HepG2 (cell line): Measurements from ENCODE around the gene VNN1. TPM values are rescaled to one million over a fixed set of nuclear protein-coding genes. Genes with fewer than 3 reads are reported as not detected.

Experiments used
- ATAC-seq: fragments of 200-7000 bp; cut with Tn5 transposase; 3 replicates; pipeline ENCODE4 v1.9.1; 2020; ENCODE audit warnings: mild to moderate bottlenecking, moderate library complexity
- BruUV-seq: library from RNA; stranded (reverse); fragments of 400-500 nt; replicated peaks from 2 replicates; lab custom pipeline; 2021; lab: Mats Ljungman, UMichigan
- CTCF ChIA-PET: fragments of 300-600 bp; formaldehyde crosslinking; extraction: SDS; loops from one replicate; lab custom pipeline; 2021; ENCODE audit warnings: low total read pairs, inconsistent platforms, low intra/inter-chr PET ratio; lab: Yijun Ruan, JAX
- POLR2A ChIA-PET: fragments of 350-600 bp; sonication (Branson Sonifier 250); formaldehyde crosslinking; loops from one replicate; lab custom pipeline; 2020; ENCODE audit warnings: antibody characterized with exemption, inconsistent platforms; lab: Yijun Ruan, JAX
- DNase-seq: peaks from one replicate; pipeline ENCODE4 v3.0.0-alpha.2; 2015; ENCODE audit warnings: low spot score
- FAIRE-seq: peaks from 3 replicates; lab custom pipeline; 2011; peaks lifted over from hg19 to GRCh38; lab: Jason Lieb, UNC
- H2AFZ ChIP-seq: one replicate; pipeline ENCODE4 v1.6.1; 2011; ENCODE audit warnings: low read length, inconsistent platforms
- H3K27ac ChIP-seq: fragments of 300-600 bp; 3 replicates; pipeline ENCODE4 v1.8.0; 2011; ENCODE audit warnings: mixed run types, mild to moderate bottlenecking, mixed read lengths, low read length, inconsistent platforms; ENCODE audit not compliant: insufficient read depth; ENCODE audit errors: extremely low read length
- H3K27me3 ChIP-seq, 2 experiments: fragments of 200-600 bp in 1 of 2; 2 replicates in 1 of 2; 3 replicates in 1 of 2; pipeline versions ENCODE4 v1.6.0 to v1.8.0; 2011; ENCODE audit warnings: low read length in 2 of 2, mild to moderate bottlenecking in 2 of 2, moderate library complexity in 2 of 2, inconsistent platforms in 1 of 2; ENCODE audit not compliant: insufficient read depth in 2 of 2, control insufficient read depth in 1 of 2
- H3K36me3 ChIP-seq, 2 experiments: fragments of 200-600 bp in 1 of 2; replicated peaks in 1 of 2; 2 replicates in 1 of 2; 3 replicates in 1 of 2; pipeline versions ENCODE4 v1.5.1 to v1.8.0; 2011; ENCODE audit warnings: low read length in 2 of 2, inconsistent platforms in 1 of 2; ENCODE audit not compliant: insufficient read depth in 2 of 2, control insufficient read depth in 1 of 2
- H3K4me1 ChIP-seq: 2 replicates; pipeline ENCODE4 v1.5.1; 2012; ENCODE audit warnings: low read length, inconsistent platforms; ENCODE audit not compliant: insufficient read depth
- H3K4me2 ChIP-seq: 2 replicates; pipeline ENCODE4 v1.6.0; 2011; ENCODE audit warnings: low read depth, low read length, inconsistent platforms
- H3K4me3 ChIP-seq, 3 experiments: fragments of 200-600 bp in 1 of 3; sonication (generic), shearing (Covaris generic) in 1 of 3; replicated peaks in 1 of 3; 2 replicates each; pipeline ENCODE4 v1.5.1; 2011 to 2016; ENCODE audit warnings: low read length in 3 of 3, inconsistent platforms in 2 of 3, low read depth in 2 of 3, mild to moderate bottlenecking in 2 of 3, control low read depth in 1 of 3, mixed read lengths in 1 of 3; ENCODE audit not compliant: insufficient read depth in 1 of 3
- H3K79me2 ChIP-seq: one replicate; pipeline ENCODE4 v1.6.1; 2011; ENCODE audit warnings: low read length, inconsistent platforms; ENCODE audit not compliant: insufficient read depth
- H3K9ac ChIP-seq: 2 replicates; pipeline ENCODE4 v1.6.0; 2011; ENCODE audit warnings: mild to moderate bottlenecking, low read depth, low read length, inconsistent platforms; ENCODE audit not compliant: insufficient read depth
- H3K9me3 ChIP-seq: 2 replicates; pipeline ENCODE4 v1.5.1; 2012; ENCODE audit warnings: mild to moderate bottlenecking, low read length
- H4K20me1 ChIP-seq: 2 replicates; pipeline ENCODE4 v1.6.0; 2011; ENCODE audit warnings: inconsistent platforms, mild to moderate bottlenecking, low read length, moderate library complexity; ENCODE audit not compliant: insufficient read depth
- NRL ChIP-seq: sonication (generic); formaldehyde crosslinking; IDR thresholded peaks from 2 replicates; pipeline ENCODE4 v1.5.0; 2020; ENCODE audit warnings: missing genetic modification reagents, mild to moderate bottlenecking, moderate library complexity, borderline replicate concordance
- SALL1 ChIP-seq: sonication (generic); formaldehyde crosslinking; IDR thresholded peaks from 2 replicates; pipeline ENCODE4 v1.8.0; 2022; ENCODE audit warnings: mild to moderate bottlenecking, missing genetic modification reagents
- SOX6 ChIP-seq, 2 experiments: fragments of 450-650 bp in 1 of 2; sonication (generic) in 1 of 2; formaldehyde crosslinking in 1 of 2; IDR thresholded peaks; 2 replicates each; pipeline versions ENCODE4 v1.4.0 to v1.6.1; 2017 to 2020; ENCODE audit warnings: antibody characterized with exemption in 1 of 2, mild to moderate bottlenecking in 1 of 2, missing genetic modification reagents in 1 of 2
- ZSCAN30 ChIP-seq: sonication (generic); formaldehyde crosslinking; IDR thresholded peaks from 2 replicates; pipeline ENCODE4 v1.5.0; 2020; ENCODE audit warnings: mild to moderate bottlenecking, missing genetic modification reagents
- WGBS: methylation state at CpG from one replicate; pipeline ENCODE4 v1.1.6; 2017; ENCODE audit warnings: low lambda C conversion rate; 5-methylcytosine and 5-hydroxymethylcytosine counted together
- in situ Hi-C: cut with HindIII; loops from 2 replicates; pipeline ENCODE4 v1.10.0; 2017; ENCODE audit warnings: low pct_unique_long_range_greater_than_20kb; ENCODE audit not compliant: extremely low pct_ligation_motif_present
- intact Hi-C: fragments of 100-400 bp; cut with micrococcal nuclease; formaldehyde crosslinking; loops from one replicate; pipeline ENCODE4 v1.10.0; 2022; ENCODE audit not compliant: unreplicated experiment
- polyA plus RNA-seq, 8 experiments: library from polyadenylated mRNA; depleted of rRNA in 3 of 8; stranded (reverse) in 7 of 8; unstranded in 1 of 8; fragments of >200 nt; fragmentation: Illumina TruSeq in 4 of 8; extraction: Trizol in 4 of 8; gene quantifications; 2 replicates each; pipeline versions ENCODE4 v1.2.1 to v1.2.3, GENCODE V29; 2011 to 2016; ENCODE audit warnings: low read depth in 4 of 8, missing spikeins in 1 of 8, mixed read lengths in 1 of 8; ENCODE audit not compliant: insufficient read depth in 1 of 8
- total RNA-seq, 5 experiments: library from RNA; depleted of rRNA; stranded (reverse); fragments of >200 nt; fragmentation: Illumina TruSeq; extraction: Trizol; gene quantifications; 2 replicates each; pipeline ENCODE4 v1.2.3, GENCODE V29; 2016; ENCODE audit warnings: low read depth in 1 of 5
- TF ChIP-seq, protein P1 (sequence below), 2 experiments: fragments of 450-650 bp in 1 of 2; sonication (generic) in 1 of 2; formaldehyde crosslinking in 1 of 2; IDR thresholded peaks; 2 replicates each; pipeline versions ENCODE4 v1.6.1 to v1.8.0; 2016 to 2022; ENCODE audit warnings: antibody characterized with exemption in 1 of 2, mild to moderate bottlenecking in 1 of 2, missing genetic modification reagents in 1 of 2
- TF ChIP-seq, protein P2 (sequence below): sonication (generic); formaldehyde crosslinking; IDR thresholded peaks from 2 replicates; pipeline ENCODE4 v1.9.0; 2021; ENCODE audit warnings: missing genetic modification reagents, borderline replicate concordance

The VNN1 gene
- total and polyA plus RNA-seq, 2 of the 13 experiments (the other 11 are each of a cell fraction or from before 2014, with no cell fraction given) = 0.62 to 4.0 TPM

DNA sequence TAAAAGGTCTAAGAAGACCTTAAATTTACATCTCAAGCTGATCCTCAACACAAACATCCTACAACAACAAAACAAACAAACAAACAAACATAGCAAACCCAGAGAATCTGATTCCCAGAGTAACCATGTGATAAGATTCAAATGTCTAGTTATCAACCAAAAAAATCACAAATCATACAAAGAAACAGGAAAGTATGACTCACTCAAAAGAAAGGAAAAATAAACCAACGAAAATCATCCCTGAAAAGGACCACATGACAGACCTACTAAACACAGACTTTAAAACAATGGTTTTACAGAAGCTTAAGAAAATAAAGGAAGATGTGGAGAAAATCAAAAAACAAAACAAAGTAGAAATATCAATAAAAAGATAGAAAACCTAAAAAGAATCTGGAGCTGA lies 18.1 kb downstream of the VNN1 start:
- H4K20me1 ChIP-seq = no peaks in the 10 kb centered on the region
- H3K4me3 ChIP-seq = no peak overlapping the region
- DNase-seq = no peak
- H3K4me2 ChIP-seq = no peak overlapping the region
- no peaks in the 10 kb centered on the region for H3K9me3 ChIP-seq
- H3K9ac ChIP-seq = no peak overlapping the region
- POLR2A ChIA-PET = no interaction called here
- no peak overlapping the region for H2AFZ ChIP-seq
- no peak for ATAC-seq
- H3K27ac ChIP-seq = no peak overlapping the region
- FAIRE-seq = no peak
- TF ChIP-seq, protein P1, sequence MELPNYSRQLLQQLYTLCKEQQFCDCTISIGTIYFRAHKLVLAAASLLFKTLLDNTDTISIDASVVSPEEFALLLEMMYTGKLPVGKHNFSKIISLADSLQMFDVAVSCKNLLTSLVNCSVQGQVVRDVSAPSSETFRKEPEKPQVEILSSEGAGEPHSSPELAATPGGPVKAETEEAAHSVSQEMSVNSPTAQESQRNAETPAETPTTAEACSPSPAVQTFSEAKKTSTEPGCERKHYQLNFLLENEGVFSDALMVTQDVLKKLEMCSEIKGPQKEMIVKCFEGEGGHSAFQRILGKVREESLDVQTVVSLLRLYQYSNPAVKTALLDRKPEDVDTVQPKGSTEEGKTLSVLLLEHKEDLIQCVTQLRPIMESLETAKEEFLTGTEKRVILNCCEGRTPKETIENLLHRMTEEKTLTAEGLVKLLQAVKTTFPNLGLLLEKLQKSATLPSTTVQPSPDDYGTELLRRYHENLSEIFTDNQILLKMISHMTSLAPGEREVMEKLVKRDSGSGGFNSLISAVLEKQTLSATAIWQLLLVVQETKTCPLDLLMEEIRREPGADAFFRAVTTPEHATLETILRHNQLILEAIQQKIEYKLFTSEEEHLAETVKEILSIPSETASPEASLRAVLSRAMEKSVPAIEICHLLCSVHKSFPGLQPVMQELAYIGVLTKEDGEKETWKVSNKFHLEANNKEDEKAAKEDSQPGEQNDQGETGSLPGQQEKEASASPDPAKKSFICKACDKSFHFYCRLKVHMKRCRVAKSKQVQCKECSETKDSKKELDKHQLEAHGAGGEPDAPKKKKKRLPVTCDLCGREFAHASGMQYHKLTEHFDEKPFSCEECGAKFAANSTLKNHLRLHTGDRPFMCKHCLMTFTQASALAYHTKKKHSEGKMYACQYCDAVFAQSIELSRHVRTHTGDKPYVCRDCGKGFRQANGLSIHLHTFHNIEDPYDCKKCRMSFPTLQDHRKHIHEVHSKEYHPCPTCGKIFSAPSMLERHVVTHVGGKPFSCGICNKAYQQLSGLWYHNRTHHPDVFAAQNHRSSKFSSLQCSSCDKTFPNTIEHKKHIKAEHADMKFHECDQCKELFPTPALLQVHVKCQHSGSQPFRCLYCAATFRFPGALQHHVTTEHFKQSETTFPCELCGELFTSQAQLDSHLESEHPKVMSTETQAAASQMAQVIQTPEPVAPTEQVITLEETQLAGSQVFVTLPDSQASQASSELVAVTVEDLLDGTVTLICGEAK (IDR thresholded peaks at IDR 0.05) = peak; percentile 16; the same call in 1 of the 2 replicates
- TF ChIP-seq, protein P1 (CRISPR knock-in tag; IDR thresholded peaks at IDR 0.05) = no peak
- no peak for TF ChIP-seq ZSCAN30 (CRISPR knock-in tag)
- no peak for TF ChIP-seq NRL (CRISPR knock-in tag)
- no peak for TF ChIP-seq SALL1 (CRISPR knock-in tag)
- TF ChIP-seq SOX6 (IDR thresholded peaks at IDR 0.05) = 0 out of 2 replicates have a peak, but pooled peaks have one; percentile 23
- TF ChIP-seq SOX6 (CRISPR knock-in tag; IDR thresholded peaks at IDR 0.05) = no peak
- TF ChIP-seq, protein P2, sequence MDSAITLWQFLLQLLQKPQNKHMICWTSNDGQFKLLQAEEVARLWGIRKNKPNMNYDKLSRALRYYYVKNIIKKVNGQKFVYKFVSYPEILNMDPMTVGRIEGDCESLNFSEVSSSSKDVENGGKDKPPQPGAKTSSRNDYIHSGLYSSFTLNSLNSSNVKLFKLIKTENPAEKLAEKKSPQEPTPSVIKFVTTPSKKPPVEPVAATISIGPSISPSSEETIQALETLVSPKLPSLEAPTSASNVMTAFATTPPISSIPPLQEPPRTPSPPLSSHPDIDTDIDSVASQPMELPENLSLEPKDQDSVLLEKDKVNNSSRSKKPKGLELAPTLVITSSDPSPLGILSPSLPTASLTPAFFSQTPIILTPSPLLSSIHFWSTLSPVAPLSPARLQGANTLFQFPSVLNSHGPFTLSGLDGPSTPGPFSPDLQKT (CRISPR knock-in tag) = no peak
- in situ Hi-C loops (no loop called here), intact Hi-C loops (no loop called here)
- BruUV-seq = no TSS peak
- CTCF ChIA-PET = no interaction called here
- H3K79me2 ChIP-seq = no peaks in the 10 kb centered on the region
- no peaks in the 10 kb centered on the region for H3K27me3 ChIP-seq
- H3K4me1 ChIP-seq = no peaks in the 10 kb centered on the region
- WGBS = 0% methylated on average over 1 of the region's 1 CpG
- no peaks in the 10 kb centered on the region for H3K36me3 ChIP-seq
